IMR-90 (cell line): ENCODE measurements around the gene COL9A2.

Experiments
- CEBPB ChIP-seq: IDR thresholded peaks from 2 replicates; pipeline ENCODE4 v1.6.1; 2012; ENCODE audit warnings: low read depth, low read length, improper control_type of control experiment
- FOS ChIP-seq: fragments of 150-350 bp; IDR thresholded peaks from 2 replicates; pipeline ENCODE4 v1.6.1; 2016; ENCODE audit warnings: low read depth, low read length
- MAFK ChIP-seq: IDR thresholded peaks from 2 replicates; pipeline ENCODE4 v1.6.1; 2012; ENCODE audit warnings: low read depth, low read length, improper control_type of control experiment
- MXI1 ChIP-seq: IDR thresholded peaks from 2 replicates; pipeline ENCODE4 v1.6.1; 2012; ENCODE audit warnings: low read depth, mild to moderate bottlenecking, low read length, moderate library complexity, borderline replicate concordance
- POLR2A ChIP-seq: IDR thresholded peaks from 2 replicates; pipeline ENCODE4 v1.6.1; 2012; ENCODE audit warnings: mild to moderate bottlenecking, low read depth, low read length
- RCOR1 ChIP-seq: IDR thresholded peaks from 2 replicates; pipeline ENCODE4 v1.6.1; 2012; ENCODE audit warnings: mild to moderate bottlenecking, low read length, improper control_type of control experiment; ENCODE audit not compliant: insufficient replicate concordance
- RFX5 ChIP-seq: IDR thresholded peaks from 2 replicates; pipeline ENCODE4 v1.8.0; 2012; ENCODE audit warnings: low read depth, mild to moderate bottlenecking, low read length, moderate library complexity
- SMC3 ChIP-seq: fragments of 150-350 bp; IDR thresholded peaks from 2 replicates; pipeline ENCODE4 v1.6.1; 2016; ENCODE audit warnings: low read depth, mild to moderate bottlenecking, antibody characterized with exemption, low read length, moderate library complexity
- TF ChIP-seq, protein P1 (sequence below): conservative IDR thresholded peaks from 2 replicates; pipeline ENCODE4 v1.5.1; 2012; ENCODE audit warnings: mild to moderate bottlenecking, low read depth, low read length, improper control_type of control experiment
- TF ChIP-seq, protein P2 (sequence below): fragments of 150-350 bp; IDR thresholded peaks from 2 replicates; pipeline ENCODE4 v1.6.1; 2017; ENCODE audit warnings: mild to moderate bottlenecking, antibody characterized with exemption, low read length, low read depth

DNA sequence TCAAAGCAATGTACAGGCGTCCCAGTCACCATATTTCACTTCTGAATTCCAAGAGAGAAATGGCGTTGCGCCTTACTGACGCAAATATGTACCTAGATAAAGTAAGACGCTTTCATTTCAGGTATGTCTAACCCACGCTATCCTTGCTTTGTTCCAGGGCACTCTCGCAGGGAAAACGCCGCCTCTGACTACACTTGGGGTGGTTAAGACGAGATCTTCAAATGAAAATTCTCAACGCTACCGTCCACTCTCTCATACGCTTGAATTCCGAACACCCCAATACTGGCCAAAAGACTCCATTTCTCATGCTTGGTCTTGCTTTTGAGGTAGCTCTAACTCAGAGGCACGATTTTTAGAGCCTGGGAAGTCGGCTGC lies 59.8 kb downstream of the COL9A2 start:
- TF ChIP-seq, protein P1, sequence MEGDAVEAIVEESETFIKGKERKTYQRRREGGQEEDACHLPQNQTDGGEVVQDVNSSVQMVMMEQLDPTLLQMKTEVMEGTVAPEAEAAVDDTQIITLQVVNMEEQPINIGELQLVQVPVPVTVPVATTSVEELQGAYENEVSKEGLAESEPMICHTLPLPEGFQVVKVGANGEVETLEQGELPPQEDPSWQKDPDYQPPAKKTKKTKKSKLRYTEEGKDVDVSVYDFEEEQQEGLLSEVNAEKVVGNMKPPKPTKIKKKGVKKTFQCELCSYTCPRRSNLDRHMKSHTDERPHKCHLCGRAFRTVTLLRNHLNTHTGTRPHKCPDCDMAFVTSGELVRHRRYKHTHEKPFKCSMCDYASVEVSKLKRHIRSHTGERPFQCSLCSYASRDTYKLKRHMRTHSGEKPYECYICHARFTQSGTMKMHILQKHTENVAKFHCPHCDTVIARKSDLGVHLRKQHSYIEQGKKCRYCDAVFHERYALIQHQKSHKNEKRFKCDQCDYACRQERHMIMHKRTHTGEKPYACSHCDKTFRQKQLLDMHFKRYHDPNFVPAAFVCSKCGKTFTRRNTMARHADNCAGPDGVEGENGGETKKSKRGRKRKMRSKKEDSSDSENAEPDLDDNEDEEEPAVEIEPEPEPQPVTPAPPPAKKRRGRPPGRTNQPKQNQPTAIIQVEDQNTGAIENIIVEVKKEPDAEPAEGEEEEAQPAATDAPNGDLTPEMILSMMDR = no peak
- TF ChIP-seq CEBPB (no peak), RFX5 (no peak), POLR2A (no peak), SMC3 (no peak), RCOR1 (no peak), MAFK (no peak), MXI1 (no peak), FOS (no peak)
- TF ChIP-seq, protein P2, sequence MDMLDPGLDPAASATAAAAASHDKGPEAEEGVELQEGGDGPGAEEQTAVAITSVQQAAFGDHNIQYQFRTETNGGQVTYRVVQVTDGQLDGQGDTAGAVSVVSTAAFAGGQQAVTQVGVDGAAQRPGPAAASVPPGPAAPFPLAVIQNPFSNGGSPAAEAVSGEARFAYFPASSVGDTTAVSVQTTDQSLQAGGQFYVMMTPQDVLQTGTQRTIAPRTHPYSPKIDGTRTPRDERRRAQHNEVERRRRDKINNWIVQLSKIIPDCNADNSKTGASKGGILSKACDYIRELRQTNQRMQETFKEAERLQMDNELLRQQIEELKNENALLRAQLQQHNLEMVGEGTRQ = no peak
